Neural cell (in vitro differentiated cells): Measurements from ENCODE around the gene MGLL.

Experiments
- CTCF ChIP-seq: fragments of 450-650 bp; IDR thresholded peaks from 2 replicates; pipeline ENCODE4 v1.5.1; 2014; ENCODE audit warnings: antibody characterized with exemption, mild to moderate bottlenecking, moderate library complexity; ENCODE audit not compliant: poor library complexity, severe bottlenecking
- EP300 ChIP-seq: fragments of 450-650 bp; conservative IDR thresholded peaks from 2 replicates; pipeline ENCODE4 v1.6.1; 2014; ENCODE audit warnings: antibody characterized with exemption, mild to moderate bottlenecking, moderate library complexity; ENCODE audit not compliant: poor library complexity, severe bottlenecking

GRCh38 chr3:127809611-127810010 is 12.7 kb downstream of the MGLL start:
- no peak for TF ChIP-seq EP300
- TF ChIP-seq CTCF, result no peak
